Adrenal gland (tissue), 5 donors: Measurements from ENCODE around the gene PBLD.

ENCODE experiments used
- POLR2A ChIP-seq, 2 donors: fragments of 450-650 bp; IDR thresholded peaks; one replicate each; pipeline ENCODE4 v1.6.1; 2017; ENCODE audit warnings: antibody characterized with exemption in 2 of 2, mild to moderate bottlenecking in 2 of 2, moderate library complexity in 1 of 2
- TF ChIP-seq, protein P1 (sequence below), 6 experiments: fragments of 450-650 bp in 4 of 6; fragments of 200-600 bp in 2 of 6; sonication (generic) in 1 of 6; IDR thresholded peaks; 1 replicate in 5 of 6; 2 replicates in 1 of 6; pipeline versions ENCODE4 v1.5.1 to v1.8.0; 2016 to 2021; ENCODE audit warnings: antibody characterized with exemption in 6 of 6, mild to moderate bottlenecking in 2 of 6, moderate library complexity in 1 of 6
- donor health status: DM: no; HTN: no; CAD: no.

DNA sequence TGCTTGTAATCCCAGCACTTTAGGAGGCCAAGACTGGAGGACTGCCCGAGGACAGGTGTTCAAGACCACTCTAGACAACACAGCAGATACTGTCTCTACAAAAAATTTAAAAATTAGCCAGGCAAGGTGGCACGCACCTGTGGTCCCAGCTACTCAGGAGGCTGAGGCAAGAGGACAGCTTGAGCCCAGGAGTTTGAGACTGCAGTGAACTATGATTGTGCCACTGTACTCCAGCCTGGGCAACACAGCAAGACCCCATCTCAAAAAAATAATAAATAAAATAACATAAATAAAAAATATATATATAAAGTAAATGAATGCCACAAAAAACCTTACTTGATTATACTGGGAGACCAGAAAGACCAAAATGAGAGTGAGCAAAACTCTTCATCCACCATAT is 20.8 kb upstream of the PBLD start:
- no peak for TF ChIP-seq POLR2A (IDR thresholded peaks at IDR 0.05)
- TF ChIP-seq, protein P1, sequence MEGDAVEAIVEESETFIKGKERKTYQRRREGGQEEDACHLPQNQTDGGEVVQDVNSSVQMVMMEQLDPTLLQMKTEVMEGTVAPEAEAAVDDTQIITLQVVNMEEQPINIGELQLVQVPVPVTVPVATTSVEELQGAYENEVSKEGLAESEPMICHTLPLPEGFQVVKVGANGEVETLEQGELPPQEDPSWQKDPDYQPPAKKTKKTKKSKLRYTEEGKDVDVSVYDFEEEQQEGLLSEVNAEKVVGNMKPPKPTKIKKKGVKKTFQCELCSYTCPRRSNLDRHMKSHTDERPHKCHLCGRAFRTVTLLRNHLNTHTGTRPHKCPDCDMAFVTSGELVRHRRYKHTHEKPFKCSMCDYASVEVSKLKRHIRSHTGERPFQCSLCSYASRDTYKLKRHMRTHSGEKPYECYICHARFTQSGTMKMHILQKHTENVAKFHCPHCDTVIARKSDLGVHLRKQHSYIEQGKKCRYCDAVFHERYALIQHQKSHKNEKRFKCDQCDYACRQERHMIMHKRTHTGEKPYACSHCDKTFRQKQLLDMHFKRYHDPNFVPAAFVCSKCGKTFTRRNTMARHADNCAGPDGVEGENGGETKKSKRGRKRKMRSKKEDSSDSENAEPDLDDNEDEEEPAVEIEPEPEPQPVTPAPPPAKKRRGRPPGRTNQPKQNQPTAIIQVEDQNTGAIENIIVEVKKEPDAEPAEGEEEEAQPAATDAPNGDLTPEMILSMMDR (IDR thresholded peaks at IDR 0.05) = no peak
